Peyer's patch (tissue), 4 donors: Measurements from ENCODE around the gene F5. TPM values are rescaled to one million over a fixed set of nuclear protein-coding genes. Genes with fewer than 3 reads are reported as not detected.
"Not testable (repeated sequence)": the region's sequence is repeated elsewhere in the genome, so short reads cannot be mapped to it uniquely, and the experiment has no call there.

ENCODE experiments used
- DNase-seq, 3 donors: peaks; one replicate each; pipeline ENCODE4 v3.0.0-alpha.2; 2017 to 2019
- H3K27ac ChIP-seq, 4 donors: fragments of 200-600 bp; sonication (generic); one replicate each; pipeline ENCODE4 v1.5.1; 2016 to 2019
- H3K27me3 ChIP-seq, 2 donors: fragments of 200-600 bp; sonication (generic); one replicate each; pipeline ENCODE4 v1.5.1; 2019
- H3K36me3 ChIP-seq, 3 donors: fragments of 200-600 bp; sonication (generic); one replicate each; pipeline ENCODE4 v1.5.1; 2016 to 2019
- H3K4me1 ChIP-seq, 4 donors: fragments of 200-600 bp; sonication (generic); one replicate each; pipeline ENCODE4 v1.5.1; 2016 to 2019
- H3K4me3 ChIP-seq, 4 donors: fragments of 200-600 bp; sonication (generic); 1 replicate in 3 of 4; 2 replicates in 1 of 4; pipeline ENCODE4 v1.5.1; 2016 to 2019; ENCODE audit warnings: mild to moderate bottlenecking in 1 of 4
- H3K9me3 ChIP-seq, 4 donors: fragments of 200-600 bp; sonication (generic); one replicate each; pipeline ENCODE4 v1.5.1; 2016 to 2019; ENCODE audit warnings: mild to moderate bottlenecking in 1 of 4
- CTCF ChIP-seq, 6 experiments: fragments of 450-650 bp in 4 of 6; fragments of 200-600 bp in 2 of 6; sonication (generic) in 1 of 6; IDR thresholded peaks; one replicate each; pipeline ENCODE4 v1.5.1; 2017 to 2019; ENCODE audit warnings: antibody characterized with exemption in 6 of 6, mild to moderate bottlenecking in 3 of 6, moderate library complexity in 1 of 6
- POLR2A ChIP-seq, 2 donors: fragments of 450-650 bp; IDR thresholded peaks; one replicate each; pipeline ENCODE4 v1.5.1; 2017; ENCODE audit warnings: antibody characterized with exemption in 2 of 2, mild to moderate bottlenecking in 2 of 2, moderate library complexity in 2 of 2
- total RNA-seq, 4 donors: library from RNA; depleted of rRNA; stranded (reverse); fragments of >200 nt; gene quantifications; one replicate each; pipeline ENCODE4 v1.1.0, GENCODE V29; 2016

The F5 gene
- total RNA-seq, 4 donors from 2014 or later: 0.18 to 0.80 (median 0.28) TPM; not detected in 1

GRCh38 chr1:169534653-169535052 lies 51.6 kb downstream of the F5 start:
- Histone ChIP-seq H3K9me3 (no peaks in the 10 kb centered on the region), H3K27me3 (no peaks in the 10 kb centered on the region), H3K27ac (no peak overlapping the region), H3K36me3 (no peaks in the 10 kb centered on the region), H3K4me1 (no peaks in the 10 kb centered on the region), H3K4me3 (no peak overlapping the region)
- TF ChIP-seq CTCF (IDR thresholded peaks at IDR 0.05): no peak
- TF ChIP-seq POLR2A (IDR thresholded peaks at IDR 0.05): no peak
- no peak for DNase-seq

GRCh38 chr1:169533528-169534190 lies 52.6 kb downstream of the F5 start:
- H3K27ac ChIP-seq, H3K9me3 ChIP-seq, H3K4me1 ChIP-seq, H3K4me3 ChIP-seq, H3K27me3 ChIP-seq, H3K36me3 ChIP-seq: not testable (repeated sequence)
- peak in 1 of 3 donors; percentile 57 for DNase-seq

GRCh38 chr1:169530448-169530847 lies 55.8 kb downstream of the F5 start:
- TF ChIP-seq CTCF (IDR thresholded peaks at IDR 0.05) (no peak), POLR2A (IDR thresholded peaks at IDR 0.05) (no peak)

GRCh38 chr1:169529068-169529642 lies 57.1 kb downstream of the F5 start:
- peak overlapping the region in 2 of 4 donors; percentile 1 to 4 for H3K4me3 ChIP-seq
- TF ChIP-seq POLR2A (IDR thresholded peaks at IDR 0.05) (no peak), CTCF (IDR thresholded peaks at IDR 0.05) (no peak)

More at GRCh38 chr1:169530448-169530847, 55.8 kb downstream of the F5 start:
- Histone ChIP-seq H3K36me3 (no peaks in the 10 kb centered on the region), H3K9me3 (no peaks in the 10 kb centered on the region), H3K27ac (no peak overlapping the region), H3K4me3 (no peak overlapping the region), H3K4me1 (peaks cover 0 to 15% (median 0%) of the 10 kb centered on the region in 4 donors), H3K27me3 (no peaks in the 10 kb centered on the region)
- no peak for DNase-seq

GRCh38 chr1:169528215-169529067 lies 57.8 kb downstream of the F5 start:
- Histone ChIP-seq H3K27me3 (no peaks in the 10 kb centered on the region), H3K4me3 (peak overlapping the region in 2 of 4 donors; percentile 1 to 4), H3K9me3 (no peaks in the 10 kb centered on the region), H3K36me3 (no peaks in the 10 kb centered on the region), H3K27ac (peak overlapping the region in 3 of 4 donors; percentile 49 to 77 (median 62)), H3K4me1 (peaks cover 0 to 15% (median 0%) of the 10 kb centered on the region in 4 donors)
- TF ChIP-seq POLR2A (IDR thresholded peaks at IDR 0.05) (no peak), CTCF (IDR thresholded peaks at IDR 0.05) (no peak)
- DNase-seq: no peak

More at GRCh38 chr1:169529068-169529642, 57.1 kb downstream of the F5 start:
- H3K9me3 ChIP-seq: no peaks in the 10 kb centered on the region
- H3K4me1 ChIP-seq: peaks cover 0 to 15% (median 0%) of the 10 kb centered on the region in 4 donors
- peak in 1 of 3 donors; percentile 83 for DNase-seq
- no peaks in the 10 kb centered on the region for H3K27me3 ChIP-seq
- no peaks in the 10 kb centered on the region for H3K36me3 ChIP-seq
- peak overlapping the region in 3 of 4 donors; percentile 49 to 77 (median 62) for H3K27ac ChIP-seq
